ENCODE data around the gene C12orf57. TPM values are rescaled to one million over a fixed set of nuclear protein-coding genes. Genes with fewer than 3 reads are reported as not detected.
A peak's percentile ranks its signal among the peaks of the same experiment; 100 is the strongest.

C12orf57 gene
- total and polyA plus RNA-seq, 4 experiments from 2014 or later, result 155 to 425 (median 334) TPM

DNA sequence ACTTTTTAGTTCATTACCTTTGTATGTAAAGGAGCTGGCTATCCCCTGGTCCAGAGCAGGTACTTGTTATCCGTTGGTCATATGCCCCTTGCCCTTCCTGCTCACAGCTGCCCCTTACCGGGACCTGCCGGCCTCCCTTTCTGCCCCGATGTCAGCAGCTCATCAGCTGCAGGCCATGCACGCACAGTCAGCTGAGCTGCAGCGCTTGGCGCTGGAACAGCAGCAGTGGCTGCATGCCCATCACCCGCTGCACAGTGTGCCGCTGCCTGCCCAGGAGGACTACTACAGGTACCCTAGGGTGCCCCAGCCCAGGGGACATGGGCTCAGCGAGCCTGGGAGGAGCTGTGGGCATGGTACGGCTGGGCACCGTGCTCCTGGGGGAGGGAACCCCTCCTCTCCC, 2.6 kb upstream of the C12orf57 start:
- no peak overlapping the region for H3K4me3 ChIP-seq (ENCODE audit: low read length in 2 of 2)
- intact Hi-C loops (cut with micrococcal nuclease), result no loop called here
- peaks cover 28 to 65% (median 47%) of the 10 kb centered on the region in 4 donors for H3K4me1 Mint-ChIP-seq
- peaks cover 0 to 26% of the 10 kb centered on the region in 2 donors for H3K36me3 Mint-ChIP-seq
- POLR2A ChIA-PET (ENCODE audit: partially characterized antibody), result interaction anchor here (1.0 to 22.1 kb wide), 6 partner anchors 10 to 167 kb away, joined by 3 to 1807 read pairs (median 46); partner anchors contain the start of genes ATN1, ENO2 and SPSB2
- H3K9me3 Mint-ChIP-seq, result peaks cover 0 to 10% (median 0%) of the 10 kb centered on the region in 8 donors
- no peaks in the 10 kb centered on the region for H3K36me3 ChIP-seq (ENCODE audit: insufficient read depth, low read length)
- H3K4me1 ChIP-seq (ENCODE audit: insufficient read depth, low read length), result peaks cover 47% of the 10 kb centered on the region
- no peaks in the 10 kb centered on the region for H3K9me3 ChIP-seq (ENCODE audit: control insufficient read depth in 1 of 2, low read length in 2 of 2)
- H3K27ac Mint-ChIP-seq, result peak overlapping the region in 4 of 7 donors; percentile 32 to 98 (median 76)
- no peaks in the 10 kb centered on the region for H3K27me3 ChIP-seq (ENCODE audit: insufficient read depth, low read length)
- no peak for DNase-seq
- H3K27me3 Mint-ChIP-seq, result no peaks in the 10 kb centered on the region
- no peak overlapping the region for H3K27ac ChIP-seq (ENCODE audit: low read depth, low read length)
- no peak overlapping the region for H3K4me3 Mint-ChIP-seq
- CTCF ChIA-PET (ENCODE audit: partially characterized antibody), result interaction anchor here (1.2 to 18.5 kb wide), 4 partner anchors 8 to 70 kb away, joined by 3 to 774 read pairs (median 66); partner anchors contain the start of gene SPSB2

DNA sequence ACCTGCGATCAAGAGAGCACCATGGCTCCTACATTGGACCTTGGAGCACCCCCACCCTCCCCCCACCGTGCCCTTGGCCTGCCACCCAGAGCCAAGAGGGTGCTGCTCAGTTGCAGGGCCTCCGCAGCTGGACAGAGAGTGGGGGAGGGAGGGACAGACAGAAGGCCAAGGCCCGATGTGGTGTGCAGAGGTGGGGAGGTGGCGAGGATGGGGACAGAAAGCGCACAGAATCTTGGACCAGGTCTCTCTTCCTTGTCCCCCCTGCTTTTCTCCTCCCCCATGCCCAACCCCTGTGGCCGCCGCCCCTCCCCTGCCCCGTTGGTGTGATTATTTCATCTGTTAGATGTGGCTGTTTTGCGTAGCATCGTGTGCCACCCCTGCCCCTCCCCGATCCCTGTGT, 2.0 kb upstream of the C12orf57 start:
- H3K27ac ChIP-seq (ENCODE audit: low read depth, low read length), result no peak overlapping the region
- DNase-seq, result no peak
- no peaks in the 10 kb centered on the region for H3K27me3 ChIP-seq (ENCODE audit: insufficient read depth, low read length)
- H3K4me3 Mint-ChIP-seq, result no peak overlapping the region
- H3K4me1 ChIP-seq (ENCODE audit: insufficient read depth, low read length), result peaks cover 47% of the 10 kb centered on the region
- H3K9me3 ChIP-seq (ENCODE audit: control insufficient read depth in 1 of 2, low read length in 2 of 2), result no peaks in the 10 kb centered on the region
- H3K4me3 ChIP-seq (ENCODE audit: low read length in 2 of 2), result no peak overlapping the region
- peaks cover 0 to 22% of the 10 kb centered on the region in 2 donors for H3K36me3 Mint-ChIP-seq
- H3K9me3 Mint-ChIP-seq, result peaks cover 0 to 8% (median 0%) of the 10 kb centered on the region in 8 donors
- intact Hi-C loops (cut with micrococcal nuclease), result no loop called here
- H3K27ac Mint-ChIP-seq, result peak overlapping the region in 1 of 7 donors; percentile 98
- ChIA-PET POLR2A (ENCODE audit: partially characterized antibody) (interaction anchor here (1.0 to 22.1 kb wide), 7 partner anchors 10 to 167 kb away, joined by 3 to 1807 read pairs (median 50); partner anchors contain the start of genes ATN1, EMG1, ENO2 and PHB2), CTCF (ENCODE audit: partially characterized antibody) (interaction anchor here (4.7 to 18.5 kb wide), 3 partner anchors 17 to 71 kb away, joined by 54 to 774 read pairs (median 77); partner anchors contain the start of gene SPSB2)
- H3K4me1 Mint-ChIP-seq, result peaks cover 25 to 65% (median 46%) of the 10 kb centered on the region in 4 donors
- H3K27me3 Mint-ChIP-seq, result no peaks in the 10 kb centered on the region
- no peaks in the 10 kb centered on the region for H3K36me3 ChIP-seq (ENCODE audit: insufficient read depth, low read length)

DNA sequence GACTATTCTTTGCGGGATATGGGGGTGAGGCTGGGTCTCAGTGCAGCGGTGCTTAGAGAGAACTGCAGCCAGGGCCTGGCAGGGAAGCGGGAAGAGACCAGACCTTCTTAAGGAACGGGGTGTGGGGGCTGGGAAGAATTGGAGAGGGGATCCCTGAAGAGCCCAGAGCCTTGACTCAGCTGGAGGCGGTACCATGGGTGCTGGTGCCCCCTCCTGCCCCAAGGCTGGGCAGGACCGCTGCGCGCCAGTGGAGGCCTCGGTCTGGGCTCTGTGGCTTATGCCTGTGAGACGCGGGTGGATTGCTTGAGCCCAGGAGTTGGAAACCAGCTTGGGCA, 1.5 kb upstream of the C12orf57 start:
- Mint-ChIP-seq H3K4me3 (peak overlapping the region in 6 of 8 donors; percentile 17 to 67 (median 40)), H3K4me1 (peaks cover 27 to 68% (median 49%) of the 10 kb centered on the region in 4 donors), H3K9me3 (peaks cover 0 to 8% (median 0%) of the 10 kb centered on the region in 8 donors), H3K27ac (peak overlapping the region; percentile 89 to 100 (median 98)), H3K27me3 (no peaks in the 10 kb centered on the region), H3K36me3 (peaks cover 0 to 22% of the 10 kb centered on the region in 2 donors)
- POLR2A ChIA-PET (ENCODE audit: partially characterized antibody), result interaction anchor here (0.8 to 22.1 kb wide), 11 partner anchors 10 to 170 kb away, joined by 3 to 1807 read pairs (median 51); partner anchors contain the start of genes ATN1, CDCA3, EMG1 and ENO2
- Histone ChIP-seq H3K4me3 (ENCODE audit: low read length in 2 of 2) (no peak overlapping the region), H3K9me3 (ENCODE audit: control insufficient read depth in 1 of 2, low read length in 2 of 2) (no peaks in the 10 kb centered on the region), H3K36me3 (ENCODE audit: insufficient read depth, low read length) (no peaks in the 10 kb centered on the region), H3K27me3 (ENCODE audit: insufficient read depth, low read length) (no peaks in the 10 kb centered on the region), H3K4me1 (ENCODE audit: insufficient read depth, low read length) (peaks cover 49% of the 10 kb centered on the region), H3K27ac (ENCODE audit: low read depth, low read length) (no peak overlapping the region)
- intact Hi-C loops (cut with micrococcal nuclease), result no loop called here
- DNase-seq, result no peak
- CTCF ChIA-PET (ENCODE audit: partially characterized antibody), result interaction anchor here (0.6 to 18.5 kb wide), 5 partner anchors 10 to 73 kb away, joined by 3 to 774 read pairs (median 32); partner anchors contain the start of gene SPSB2

DNA sequence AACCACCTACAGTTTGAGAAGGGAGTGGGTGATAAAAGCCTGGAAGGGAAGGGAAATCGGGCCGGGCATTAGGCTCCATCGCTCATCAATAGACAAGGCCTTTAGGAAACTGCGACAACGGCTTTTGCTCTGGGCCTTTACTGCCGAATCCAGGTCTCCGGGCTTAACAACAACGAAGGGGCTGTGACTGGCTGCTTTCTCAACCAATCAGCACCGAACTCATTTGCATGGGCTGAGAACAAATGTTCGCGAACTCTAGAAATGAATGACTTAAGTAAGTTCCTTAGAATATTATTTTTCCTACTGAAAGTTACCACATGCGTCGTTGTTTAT, 467 bp upstream of the C12orf57 start:
- Mint-ChIP-seq H3K36me3 (peaks cover 0 to 19% of the 10 kb centered on the region in 2 donors), H3K27me3 (no peaks in the 10 kb centered on the region), H3K9me3 (peaks cover 0 to 10% (median 0%) of the 10 kb centered on the region in 8 donors), H3K4me1 (peaks cover 30 to 73% (median 53%) of the 10 kb centered on the region in 4 donors), H3K27ac (peak overlapping the region; percentile 95 to 100 (median 98)), H3K4me3 (peak overlapping the region; percentile 91 to 99 (median 98))
- peak in 4 of 5 donors; percentile 90 to 95 (median 92) for DNase-seq
- ChIA-PET POLR2A (ENCODE audit: partially characterized antibody) (interaction anchor here (0.7 to 22.1 kb wide), 33 partner anchors 9 to 697 kb away, joined by 3 to 1807 read pairs (median 7); partner anchors contain the start of genes ATN1, C1R, C1RL and CD4), CTCF (ENCODE audit: partially characterized antibody) (interaction anchor here (0.6 to 18.5 kb wide), 18 partner anchors 9 to 169 kb away, joined by 3 to 774 read pairs (median 10); partner anchors contain the start of genes C1RL, LPCAT3, SPSB2 and TPI1)
- H3K36me3 ChIP-seq (ENCODE audit: insufficient read depth, low read length), result no peaks in the 10 kb centered on the region
- no peaks in the 10 kb centered on the region for H3K9me3 ChIP-seq (ENCODE audit: control insufficient read depth in 1 of 2, low read length in 2 of 2)
- H3K4me1 ChIP-seq (ENCODE audit: insufficient read depth, low read length), result peaks cover 56% of the 10 kb centered on the region
- peak overlapping the region; percentile 91 for H3K27ac ChIP-seq (ENCODE audit: low read depth, low read length)
- intact Hi-C loops (cut with micrococcal nuclease), result loop anchor here (1.0 kb wide), 1 partner anchor 91 kb away; the partner anchor contains the start of gene USP5
- no peaks in the 10 kb centered on the region for H3K27me3 ChIP-seq (ENCODE audit: insufficient read depth, low read length)
- H3K4me3 ChIP-seq (ENCODE audit: low read length in 2 of 2), result peak overlapping the region; percentile 87 to 90

DNA sequence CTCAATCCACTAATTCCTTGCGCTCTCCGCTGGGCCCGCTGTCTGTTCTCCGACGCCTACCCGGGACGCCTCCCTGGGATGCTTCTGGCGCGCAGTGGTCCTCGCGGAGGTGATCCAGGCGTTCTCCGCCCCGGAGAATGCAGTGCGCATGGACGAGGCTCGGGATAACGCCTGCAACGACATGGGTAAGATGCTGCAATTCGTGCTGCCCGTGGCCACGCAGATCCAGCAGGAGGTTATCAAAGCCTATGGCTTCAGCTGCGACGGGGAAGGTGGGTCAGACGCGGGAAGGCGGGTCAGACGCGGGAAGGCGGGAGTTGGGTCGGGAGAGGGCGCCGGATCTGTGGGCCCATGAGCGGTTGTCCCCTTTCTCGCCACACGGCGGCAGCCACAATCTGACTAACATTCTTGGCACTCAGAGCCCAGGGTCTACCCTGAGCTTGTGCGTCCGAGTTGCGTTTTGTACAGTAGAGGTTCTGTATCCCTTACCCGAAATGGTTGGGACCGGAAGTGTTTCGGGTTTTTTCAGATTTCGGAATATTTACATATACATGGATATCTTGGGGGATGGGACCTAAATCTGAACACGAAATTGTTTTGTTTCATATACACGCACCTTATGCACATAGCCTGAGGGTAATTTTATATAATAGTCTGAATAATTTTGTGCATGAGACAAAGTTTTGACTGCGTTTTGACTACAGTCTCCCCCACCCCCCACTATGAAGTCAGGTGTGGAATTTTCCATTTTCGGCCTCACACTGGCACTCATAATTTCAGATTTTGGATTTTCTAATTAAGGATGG, 762 bp downstream of the C12orf57 start:
- Histone ChIP-seq H3K4me3 (ENCODE audit: low read length in 2 of 2) (peak overlapping the region; percentile 87 to 90), H3K4me1 (ENCODE audit: insufficient read depth, low read length) (peaks cover 66% of the 10 kb centered on the region), H3K27me3 (ENCODE audit: insufficient read depth, low read length) (no peaks in the 10 kb centered on the region), H3K9me3 (ENCODE audit: control insufficient read depth in 1 of 2, low read length in 2 of 2) (no peaks in the 10 kb centered on the region), H3K36me3 (ENCODE audit: insufficient read depth, low read length) (no peaks in the 10 kb centered on the region), H3K27ac (ENCODE audit: low read depth, low read length) (peak overlapping the region; percentile 91)
- ChIA-PET CTCF (ENCODE audit: partially characterized antibody) (interaction anchor here (0.6 to 18.5 kb wide), 24 partner anchors 8 to 171 kb away, joined by 3 to 774 read pairs (median 6); partner anchors contain the start of genes C1RL, LPCAT3, SPSB2 and USP5), POLR2A (ENCODE audit: partially characterized antibody) (interaction anchor here (0.8 to 22.1 kb wide), 31 partner anchors 8 to 696 kb away, joined by 3 to 1807 read pairs (median 8); partner anchors contain the start of genes ATN1, C1RL, CDCA3 and CLSTN3)
- Mint-ChIP-seq H3K36me3 (peaks cover 0 to 19% of the 10 kb centered on the region in 2 donors), H3K27ac (peak overlapping the region; percentile 95 to 100 (median 98)), H3K4me3 (peak overlapping the region; percentile 91 to 99 (median 98)), H3K4me1 (peaks cover 37 to 74% (median 60%) of the 10 kb centered on the region in 4 donors), H3K9me3 (peaks cover 0 to 10% (median 0%) of the 10 kb centered on the region in 8 donors), H3K27me3 (no peaks in the 10 kb centered on the region)
- intact Hi-C loops (cut with micrococcal nuclease), result loop anchor here (1.0 kb wide), 10 partner anchors 17 to 169 kb away; partner anchors contain the start of genes C1R, C1RL, EMG1 and ENO2
- peak; percentile 84 to 90 (median 85) for DNase-seq

DNA sequence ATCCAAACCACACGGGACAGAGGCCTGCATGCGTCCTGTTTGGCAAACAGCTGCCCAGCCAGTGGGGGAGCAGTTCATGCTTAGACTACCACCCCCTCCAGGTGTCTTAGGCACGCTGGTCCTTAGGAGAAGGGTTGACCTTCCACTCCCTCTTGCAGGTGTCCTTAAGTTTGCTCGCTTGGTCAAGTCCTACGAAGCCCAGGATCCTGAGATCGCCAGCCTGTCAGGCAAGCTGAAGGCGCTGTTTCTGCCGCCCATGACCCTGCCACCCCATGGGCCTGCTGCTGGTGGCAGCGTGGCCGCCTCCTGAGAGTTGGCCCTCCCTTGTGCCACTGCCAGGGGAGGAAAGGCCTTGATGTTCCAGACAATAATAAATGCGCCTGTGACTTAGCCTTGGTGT, 1.8 kb downstream of the C12orf57 start:
- DNase-seq, result no peak
- Mint-ChIP-seq H3K4me3 (peak overlapping the region; percentile 91 to 99 (median 98)), H3K36me3 (peaks cover 0 to 20% of the 10 kb centered on the region in 2 donors), H3K27me3 (no peaks in the 10 kb centered on the region), H3K4me1 (peaks cover 46 to 80% (median 69%) of the 10 kb centered on the region in 4 donors), H3K9me3 (peaks cover 0 to 10% (median 0%) of the 10 kb centered on the region in 8 donors), H3K27ac (peak overlapping the region; percentile 95 to 100 (median 98))
- ChIA-PET CTCF (ENCODE audit: partially characterized antibody) (interaction anchor here (0.9 to 18.5 kb wide), 19 partner anchors 7 to 167 kb away, joined by 3 to 774 read pairs (median 7); partner anchors contain the start of genes C1RL, ENO2, LPCAT3 and SPSB2), POLR2A (ENCODE audit: partially characterized antibody) (interaction anchor here (1.1 to 22.1 kb wide), 9 partner anchors 14 to 257 kb away, joined by 3 to 1807 read pairs (median 62); partner anchors contain the start of genes ATN1, C1RL, EMG1 and LPCAT3)
- Histone ChIP-seq H3K9me3 (ENCODE audit: control insufficient read depth in 1 of 2, low read length in 2 of 2) (no peaks in the 10 kb centered on the region), H3K4me3 (ENCODE audit: low read length in 2 of 2) (peak overlapping the region; percentile 75 to 87), H3K27me3 (ENCODE audit: insufficient read depth, low read length) (no peaks in the 10 kb centered on the region), H3K27ac (ENCODE audit: low read depth, low read length) (peak overlapping the region; percentile 91), H3K4me1 (ENCODE audit: insufficient read depth, low read length) (peaks cover 76% of the 10 kb centered on the region), H3K36me3 (ENCODE audit: insufficient read depth, low read length) (no peaks in the 10 kb centered on the region)
- intact Hi-C loops (cut with micrococcal nuclease), result no loop called here

Measured in CD4-positive, alpha-beta memory T cell (primary cell).